ENCODE results near the gene MAB21L3.

Gene MAB21L3

DNA sequence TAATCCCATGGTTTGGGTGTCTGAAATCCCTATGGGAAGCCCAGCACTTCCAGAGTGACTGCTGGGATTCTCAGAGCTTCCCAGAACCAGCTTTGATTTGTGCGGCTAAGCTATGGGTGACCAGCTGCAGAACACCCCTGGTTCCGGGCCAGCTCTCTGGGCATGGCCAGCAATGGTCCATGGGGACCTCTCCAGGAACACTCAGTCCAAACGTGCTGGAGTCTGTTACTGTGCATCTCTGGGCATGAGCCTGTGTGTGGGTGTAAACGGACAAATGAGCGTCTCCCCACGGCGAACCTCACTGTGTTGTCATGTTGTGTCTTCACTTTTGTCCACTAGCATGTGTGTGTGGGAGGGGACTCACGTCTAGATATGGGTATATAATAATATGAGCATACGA, 54.4 kb downstream of the MAB21L3 start:
- no peak for DNase-seq (ENCODE audit: low spot score)

DNA sequence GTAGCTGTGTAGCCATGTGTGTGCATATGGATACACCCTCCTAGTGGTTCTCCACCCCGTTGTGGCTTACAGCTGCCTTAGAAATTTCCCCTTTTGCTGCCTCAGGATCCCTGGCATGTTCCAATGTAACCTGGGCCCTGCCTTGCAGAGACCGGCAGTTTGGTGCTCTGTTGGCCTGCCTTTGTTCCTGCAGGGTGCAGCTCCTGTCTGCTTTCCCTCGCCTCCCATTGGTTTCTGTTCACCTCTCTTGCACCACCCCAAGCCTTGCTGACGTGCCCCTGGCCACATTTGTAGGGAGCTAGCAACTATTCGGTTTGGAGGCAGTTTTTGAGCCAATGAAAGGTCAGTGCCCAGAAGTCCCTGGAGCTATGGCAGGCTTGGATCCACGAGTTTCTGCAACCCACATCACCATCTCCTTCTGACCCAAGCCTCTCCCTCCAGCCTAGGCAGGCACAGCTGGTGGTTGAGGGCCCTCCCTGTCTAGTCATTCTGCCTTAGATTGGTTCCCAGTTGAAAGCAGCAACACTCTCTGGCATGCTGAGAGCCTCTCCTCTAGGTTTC, 54.9 kb downstream of the MAB21L3 start:
- no peak for DNase-seq (ENCODE audit: low spot score)

DNA sequence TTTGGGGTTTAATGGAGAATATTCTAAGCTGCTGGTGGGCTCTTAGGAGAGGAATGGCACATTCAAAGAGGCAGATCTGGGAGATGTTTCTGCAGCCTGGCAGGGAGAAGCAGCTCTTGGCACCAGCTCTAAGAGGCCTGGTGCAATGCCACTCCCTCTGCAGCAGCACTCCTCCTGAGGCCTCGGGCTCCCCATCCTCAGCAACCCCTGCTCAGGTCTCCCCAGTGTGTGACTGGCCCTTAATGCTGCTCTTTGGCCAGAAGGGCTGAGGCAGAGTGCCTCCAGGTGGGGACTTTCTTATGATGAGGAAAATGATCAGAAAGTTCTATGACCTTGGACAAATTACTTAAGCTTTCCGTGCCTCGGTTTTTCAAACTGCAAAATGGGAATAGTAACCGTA, 55.5 kb downstream of the MAB21L3 start:
- DNase-seq (ENCODE audit: low spot score): no peak

DNA sequence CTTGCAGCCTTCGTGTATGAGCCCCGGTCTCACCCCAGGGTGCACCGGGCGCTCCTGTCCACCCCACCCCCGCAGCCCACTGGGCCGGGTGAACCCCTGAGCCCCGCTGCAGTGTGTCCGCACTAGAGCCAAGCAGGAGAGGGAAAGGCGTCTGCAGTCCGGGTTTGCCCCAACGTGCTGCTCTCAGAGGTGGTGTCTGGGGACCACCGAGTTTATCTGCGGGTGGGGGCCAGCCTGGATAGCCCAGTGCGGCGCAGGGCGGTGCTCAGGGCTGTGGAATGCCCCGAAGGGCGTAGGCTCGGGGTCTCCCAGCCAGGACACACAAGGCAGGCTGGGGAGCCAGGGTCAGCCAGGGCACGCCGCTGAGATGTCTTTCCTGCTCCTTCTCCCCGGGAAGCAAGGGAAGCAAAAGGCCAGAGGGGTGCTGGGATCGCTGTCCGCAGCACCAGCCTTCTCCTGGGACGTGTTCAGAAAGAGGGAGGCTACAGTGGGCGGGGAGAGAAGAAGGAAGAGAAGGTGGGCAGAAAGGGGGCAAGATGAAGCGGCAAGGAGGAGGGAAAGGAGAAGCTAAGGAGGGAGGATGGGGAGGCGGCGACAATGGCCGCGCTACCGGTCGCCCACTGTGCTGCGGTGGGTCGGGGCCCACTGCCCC, 56.6 kb downstream of the MAB21L3 start:
- DNase-seq (ENCODE audit: low spot score): no peak

DNA sequence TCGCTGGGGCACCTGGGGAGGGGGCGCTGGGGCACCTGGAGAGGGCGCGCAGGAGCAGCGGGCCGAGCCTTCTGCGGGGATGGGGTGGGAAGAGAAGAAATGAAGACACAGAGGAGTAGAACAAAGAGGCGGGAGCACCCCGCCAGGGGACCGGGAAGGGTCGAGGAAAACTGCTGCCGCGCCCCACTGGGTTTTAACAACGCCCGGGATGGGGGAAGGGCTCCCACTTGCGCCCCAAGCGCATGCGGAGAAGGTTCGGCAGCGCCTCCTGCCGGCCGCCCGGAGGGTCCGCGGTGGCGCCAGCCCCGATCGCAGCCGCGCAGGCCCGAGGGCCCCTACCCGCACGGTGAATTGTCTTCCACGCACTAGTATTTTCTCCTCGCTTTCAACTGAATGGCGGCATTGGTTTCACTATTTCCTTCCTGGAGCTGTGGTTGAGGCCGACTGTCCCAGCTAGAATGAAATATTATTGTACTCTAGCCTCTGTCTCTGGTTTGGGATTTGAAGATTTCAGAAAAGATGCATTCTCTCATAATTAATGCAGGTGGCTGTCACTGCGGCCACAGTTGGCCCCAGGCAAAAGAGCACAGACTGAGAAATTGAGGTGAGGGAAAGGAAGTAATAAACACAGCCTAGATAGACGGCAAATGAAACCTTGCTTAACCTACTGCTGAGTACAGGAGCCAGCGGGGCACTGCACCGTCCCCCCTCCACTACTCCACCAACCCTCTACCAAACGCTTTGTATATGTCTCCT, 57.3 kb downstream of the MAB21L3 start:
- peak; percentile 59 for DNase-seq (ENCODE audit: low spot score)

DNA sequence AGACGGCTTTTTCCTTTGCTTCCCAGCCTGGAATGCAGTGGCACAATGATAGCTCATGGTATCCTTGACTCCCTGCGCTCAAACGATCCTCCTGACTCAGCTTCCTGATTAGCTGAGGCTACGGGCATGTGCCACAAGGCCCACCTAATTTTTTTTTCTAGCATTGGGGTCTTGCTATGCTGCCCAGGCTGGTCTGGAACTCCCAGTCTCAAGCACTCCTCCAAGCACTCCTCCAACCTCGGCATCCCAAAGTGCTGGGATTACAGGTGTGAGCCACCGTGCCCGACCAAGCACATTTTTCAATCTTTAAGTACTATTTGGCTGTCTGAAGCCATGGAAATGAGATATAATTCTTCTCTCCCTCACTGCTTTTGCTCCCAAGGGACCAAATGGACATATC, 58.7 kb downstream of the MAB21L3 start:
- no peak for DNase-seq (ENCODE audit: low spot score)

DNA sequence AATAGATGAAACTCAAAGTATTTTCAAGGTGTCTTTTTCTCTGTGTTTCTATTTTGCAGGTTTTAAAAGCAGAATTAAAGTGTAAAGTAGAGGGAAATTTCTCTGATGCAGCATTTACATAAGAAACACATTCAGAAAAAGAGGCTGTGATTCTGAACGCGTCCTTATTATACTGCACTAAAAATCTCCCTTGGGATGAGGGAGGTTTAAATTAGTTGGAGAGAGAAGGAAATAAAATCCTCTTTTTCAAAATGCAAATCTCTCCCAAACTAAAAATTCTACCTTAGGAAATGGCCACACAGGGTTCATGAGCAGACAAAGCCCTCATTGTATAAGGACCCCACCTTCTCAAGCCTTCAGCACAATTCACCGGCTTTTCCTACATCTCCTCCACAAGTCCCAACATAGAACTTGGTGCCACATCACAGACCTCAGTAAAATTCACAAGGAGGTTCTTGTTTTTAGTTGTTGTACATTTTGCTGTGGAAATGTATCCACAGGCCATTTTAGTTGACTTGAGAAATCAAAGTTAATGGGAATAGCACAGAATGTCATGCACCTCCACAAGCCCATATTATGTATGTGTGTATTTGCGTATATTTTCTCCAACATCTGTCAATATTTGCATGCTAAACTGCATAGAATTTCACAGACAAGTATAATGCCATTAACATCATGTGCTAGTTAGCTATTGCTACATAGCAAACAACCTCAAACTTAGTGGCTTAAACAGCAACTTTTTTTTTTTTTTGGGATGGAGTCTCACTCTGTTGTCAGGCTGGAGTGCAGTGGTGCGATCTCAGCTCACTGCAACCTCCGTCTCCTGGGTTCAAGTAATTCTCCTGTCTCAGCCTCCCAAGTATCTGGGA, 59.8 kb downstream of the MAB21L3 start:
- DNase-seq (ENCODE audit: low spot score): no peak

DNA sequence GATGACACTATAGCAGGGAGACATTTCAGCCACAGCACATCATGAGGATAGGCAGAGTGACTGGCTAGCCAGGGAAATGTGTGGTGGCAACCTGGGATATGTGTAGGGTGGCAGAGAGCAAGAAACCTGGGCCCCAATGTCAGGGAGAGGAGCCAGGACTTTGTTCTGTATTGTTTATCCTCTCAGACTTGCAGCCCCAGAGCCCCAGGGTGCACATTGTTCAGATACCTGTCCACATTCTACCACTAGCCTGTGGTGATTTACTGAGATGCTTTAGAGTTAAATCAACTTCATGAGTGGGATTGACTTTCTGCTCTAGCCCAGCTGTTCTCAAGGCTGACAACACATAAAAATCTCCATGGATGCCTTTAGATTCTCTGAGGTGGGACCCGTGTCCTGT, 61.5 kb downstream of the MAB21L3 start:
- no peak for DNase-seq (ENCODE audit: low spot score)

DNA sequence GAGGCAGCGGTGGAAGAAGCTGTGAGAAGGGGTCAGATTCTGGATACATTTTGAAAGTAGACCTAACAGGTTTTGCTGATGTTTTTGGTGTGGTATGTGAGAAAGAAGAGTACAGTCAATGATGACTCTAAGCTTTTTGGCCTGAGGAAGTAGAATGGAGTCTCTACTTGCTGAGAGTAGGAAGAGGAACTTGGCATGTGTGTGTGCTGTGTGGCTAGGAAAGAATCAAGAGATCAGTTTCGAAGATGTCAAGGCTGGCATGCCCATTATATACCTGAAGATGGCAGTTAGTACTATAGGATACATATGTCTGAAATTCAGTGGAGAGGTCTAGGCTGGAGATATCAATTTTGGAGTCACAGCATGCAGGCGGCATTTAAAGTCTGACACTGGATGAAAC, 64.4 kb downstream of the MAB21L3 start:
- DNase-seq (ENCODE audit: low spot score): no peak

DNA sequence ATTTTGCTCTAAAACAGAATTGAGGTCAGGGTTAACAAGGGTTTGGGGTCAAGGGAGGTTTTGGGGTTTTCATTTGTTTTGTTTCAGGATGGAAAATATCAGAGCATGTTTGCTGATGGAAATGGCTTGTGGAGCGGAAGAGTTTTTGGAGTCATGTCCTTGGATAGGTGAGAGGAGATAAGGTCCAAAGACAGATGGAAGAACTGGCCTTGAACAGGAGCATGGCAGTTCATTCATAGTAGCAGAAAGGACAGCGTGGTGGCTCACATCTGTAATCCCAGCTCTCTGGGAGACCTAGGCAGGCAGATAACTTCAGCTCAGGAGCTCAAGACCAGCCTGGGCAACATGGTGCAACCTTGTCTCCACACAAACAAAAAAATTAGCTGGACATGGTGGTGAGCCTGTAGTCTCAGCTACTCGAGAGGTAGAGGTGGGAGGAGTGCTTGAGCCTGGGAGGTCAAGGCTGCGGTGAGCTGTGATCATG, 65.1 kb downstream of the MAB21L3 start:
- no peak for DNase-seq (ENCODE audit: low spot score)

DNA sequence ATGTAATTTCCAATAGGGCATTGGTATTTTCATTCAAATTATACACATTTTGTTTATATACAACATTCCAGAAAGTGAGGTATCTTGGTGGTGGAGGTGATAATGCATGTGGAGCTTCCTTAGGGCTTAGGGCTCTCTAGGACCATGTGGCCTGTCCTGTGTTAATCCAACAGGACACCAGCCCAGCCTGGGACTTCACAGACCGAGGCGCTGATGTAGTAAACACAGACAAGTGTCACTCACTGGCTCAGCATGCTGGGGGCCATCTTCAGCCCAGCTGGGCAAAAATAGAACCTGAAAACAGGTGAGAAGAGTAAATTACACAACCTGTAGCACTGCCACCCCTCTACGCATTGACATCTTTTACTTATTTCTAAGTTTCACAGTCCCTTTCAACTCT, 66.7 kb downstream of the MAB21L3 start:
- no peak for DNase-seq (ENCODE audit: low spot score)

DNA sequence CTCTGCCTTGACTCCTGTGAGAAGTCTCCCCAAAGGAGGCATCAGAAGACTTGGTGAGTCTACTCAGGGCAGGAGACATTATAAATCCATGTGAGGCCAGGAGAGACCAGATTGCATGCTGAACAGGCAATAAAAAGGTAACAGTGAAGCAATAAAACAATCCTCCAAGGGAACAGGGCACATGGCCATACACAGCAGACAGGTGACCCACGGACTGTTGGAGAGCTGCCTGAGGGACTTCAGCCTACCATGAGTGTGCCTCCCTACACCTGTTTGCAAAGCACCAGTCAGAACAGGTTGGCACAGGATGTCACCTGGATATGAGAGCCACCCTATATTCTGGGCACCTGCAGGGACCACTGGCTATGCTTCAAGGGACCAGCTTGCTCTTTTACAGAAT, 67.6 kb downstream of the MAB21L3 start:
- DNase-seq (ENCODE audit: low spot score): no peak

DNA sequence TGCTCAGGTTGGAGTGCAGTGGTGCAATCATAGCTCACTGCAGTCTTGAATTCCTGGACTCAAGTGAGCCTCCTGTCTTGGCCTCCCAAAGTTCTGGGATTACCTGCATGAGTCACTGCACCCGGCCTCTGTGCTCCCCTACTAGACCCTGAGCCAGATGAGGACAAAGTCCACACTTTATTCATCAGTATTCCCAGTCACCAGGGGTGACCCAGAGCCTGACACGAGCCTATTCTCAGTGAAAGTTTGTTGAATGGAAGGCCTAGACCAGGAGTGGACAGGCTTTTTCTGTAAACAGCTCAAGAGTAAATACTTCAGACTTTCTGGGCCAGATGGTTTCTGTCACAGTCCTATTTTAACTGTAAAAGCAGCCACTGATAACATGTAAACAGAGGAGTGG, 68.2 kb downstream of the MAB21L3 start:
- no peak for DNase-seq (ENCODE audit: low spot score)

DNA sequence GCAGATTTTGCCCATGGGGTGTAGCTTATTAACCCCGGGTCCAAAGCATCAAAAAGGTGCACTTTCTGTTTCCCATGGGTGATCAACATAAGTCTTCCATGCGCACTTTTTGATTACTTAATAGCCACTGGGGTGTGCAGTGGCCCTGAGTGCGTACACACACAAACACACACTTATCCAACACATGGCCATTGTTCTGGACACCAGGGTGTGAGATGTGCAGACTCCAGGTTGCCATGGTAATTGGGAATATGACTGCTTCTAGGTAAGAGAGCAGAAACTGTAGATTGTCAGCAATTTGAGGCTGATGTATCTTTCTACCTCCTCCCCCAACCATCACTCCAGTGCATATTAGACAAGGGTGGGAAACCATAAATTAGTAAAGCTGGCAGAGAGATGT, 68.8 kb downstream of the MAB21L3 start:
- no peak for DNase-seq (ENCODE audit: low spot score)

DNA sequence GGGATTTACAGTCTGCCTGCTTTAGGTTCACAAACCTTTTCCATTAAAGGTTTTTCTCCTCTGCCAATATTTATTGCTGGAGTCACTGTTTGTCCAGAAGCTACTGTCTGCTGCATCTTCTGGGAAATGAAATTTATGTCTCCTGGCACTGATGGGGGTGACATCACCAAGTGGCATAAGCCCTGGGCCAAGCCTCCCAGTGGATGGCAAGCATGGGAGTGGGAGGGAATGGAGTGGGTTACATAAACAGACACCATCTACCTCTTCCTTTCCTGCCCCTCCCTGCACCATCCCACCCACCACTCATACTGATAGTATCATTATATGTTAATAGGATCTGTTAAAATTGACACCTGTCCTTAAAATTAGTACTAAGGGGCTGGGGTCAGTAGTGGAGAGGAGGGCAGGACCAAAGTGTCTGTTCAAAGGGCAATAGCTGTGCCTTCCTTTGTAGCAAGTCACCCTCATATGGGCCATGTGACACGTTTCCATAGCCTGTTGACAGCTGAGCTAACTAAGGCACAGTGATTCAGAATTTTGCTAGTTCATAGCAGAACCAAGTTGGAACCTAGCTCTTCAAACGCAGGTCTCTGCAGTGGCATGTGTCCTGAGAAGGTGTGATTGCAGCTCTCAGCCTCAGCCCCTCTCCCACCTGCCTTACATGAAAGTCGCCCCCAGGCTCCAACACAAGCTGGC, 71.0 kb downstream of the MAB21L3 start:
- DNase-seq (ENCODE audit: low spot score): no peak

Measured in hepatic stellate cell (primary cell).